NCI-H2196 (cell line): Measurements from ENCODE around the gene RIMKLA.

Experiments
- DNase-seq: peaks from one replicate; lab custom pipeline; 2025; ENCODE audit not compliant: unreplicated experiment; lab: John Stamatoyannopoulos, UW

RIMKLA gene

DNA sequence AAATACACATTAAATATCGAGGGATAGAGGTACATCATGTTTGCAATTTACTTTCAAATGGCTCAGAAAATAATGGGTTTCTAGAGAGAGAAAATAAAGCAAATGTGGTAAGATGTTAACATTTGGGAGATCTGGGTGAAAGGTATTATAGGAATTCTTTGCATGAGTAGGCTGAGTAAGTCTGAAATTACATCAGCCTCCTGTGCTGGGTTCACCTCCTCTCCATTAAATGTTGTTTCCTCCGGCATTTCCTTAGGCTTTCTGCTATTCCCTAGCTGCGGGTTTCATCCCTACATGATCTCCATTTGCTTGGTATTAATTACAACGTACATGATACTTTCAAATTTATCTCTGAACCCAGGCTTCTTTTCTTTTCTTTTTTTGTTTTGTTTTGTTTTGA, 43.6 kb downstream of the RIMKLA start:
- DNase-seq = no peak

DNA sequence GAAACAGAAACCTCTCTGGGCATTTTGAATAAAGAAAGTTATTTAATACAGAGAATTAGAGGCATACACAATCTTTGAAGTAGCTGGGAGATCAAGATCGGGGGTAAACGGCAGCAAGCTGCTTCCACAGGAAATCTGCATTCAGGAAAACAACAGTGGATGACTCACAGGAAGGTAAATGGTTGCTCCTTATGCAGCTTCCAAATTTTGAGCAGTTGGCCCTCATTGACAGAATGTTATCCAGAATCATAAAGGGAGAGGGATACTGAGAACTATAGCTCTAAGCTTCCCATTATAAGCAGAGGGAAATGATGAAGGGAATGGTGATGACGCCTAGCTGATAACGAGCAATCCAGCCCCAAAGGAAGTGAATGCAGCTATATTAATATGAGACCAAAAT, 46.6 kb downstream of the RIMKLA start:
- no peak for DNase-seq

DNA sequence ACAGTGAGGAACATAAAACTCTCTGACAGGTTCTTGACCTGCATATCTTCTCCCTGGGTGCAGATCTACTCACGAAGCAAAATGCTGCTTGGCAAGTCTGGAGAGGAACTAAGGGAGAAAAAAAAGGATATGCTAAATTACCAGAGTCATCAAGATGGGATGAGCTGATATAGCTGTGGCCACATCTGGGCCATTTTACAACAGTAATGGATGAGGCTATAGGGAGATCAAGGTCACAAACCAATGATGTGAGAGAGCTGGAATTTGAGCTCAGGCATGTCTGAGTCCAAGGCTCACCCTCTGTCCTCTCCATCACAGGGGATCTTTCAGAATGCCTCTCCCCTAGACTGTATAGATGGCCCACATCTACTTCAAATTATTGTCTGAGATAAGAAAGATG, 49.0 kb downstream of the RIMKLA start:
- no peak for DNase-seq

DNA sequence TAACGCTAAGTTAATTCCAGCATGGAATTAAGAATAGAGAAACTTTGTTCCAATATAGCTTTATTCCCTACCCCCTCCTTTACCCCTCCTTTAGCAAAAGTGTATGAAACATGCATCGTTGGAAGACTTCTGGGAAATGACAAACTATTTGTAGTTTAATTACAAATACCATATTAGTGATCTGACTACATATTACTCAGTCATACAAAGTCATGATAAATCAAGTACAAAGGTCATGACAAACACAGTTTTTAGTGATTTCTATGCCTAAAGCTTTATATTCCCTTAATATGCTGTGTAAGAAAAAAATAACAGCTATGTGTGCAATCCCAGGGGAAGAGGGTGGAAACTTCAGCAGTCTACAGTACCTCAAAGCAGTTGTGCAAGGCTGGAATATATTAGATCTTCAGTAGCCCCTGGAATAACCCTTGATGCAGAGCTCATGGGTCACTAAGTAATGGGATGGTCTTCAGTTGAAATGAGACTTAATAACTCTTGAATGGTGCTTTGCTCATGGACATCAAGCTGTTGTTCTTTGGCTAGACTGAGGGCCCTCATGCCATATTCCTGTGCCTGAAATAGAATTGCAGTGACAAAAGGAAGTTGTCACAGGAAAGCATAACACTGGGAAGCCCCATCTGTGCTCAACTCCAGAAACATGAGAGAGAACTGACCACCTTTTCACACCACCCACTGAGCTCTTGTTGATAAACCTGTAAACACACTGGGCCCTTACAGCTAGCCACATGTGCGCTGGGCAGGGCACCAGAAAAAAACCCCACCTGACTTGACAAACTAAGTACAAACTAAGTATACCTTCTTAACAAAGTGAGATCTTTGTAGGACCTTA, 49.9 kb downstream of the RIMKLA start:
- DNase-seq = no peak

DNA sequence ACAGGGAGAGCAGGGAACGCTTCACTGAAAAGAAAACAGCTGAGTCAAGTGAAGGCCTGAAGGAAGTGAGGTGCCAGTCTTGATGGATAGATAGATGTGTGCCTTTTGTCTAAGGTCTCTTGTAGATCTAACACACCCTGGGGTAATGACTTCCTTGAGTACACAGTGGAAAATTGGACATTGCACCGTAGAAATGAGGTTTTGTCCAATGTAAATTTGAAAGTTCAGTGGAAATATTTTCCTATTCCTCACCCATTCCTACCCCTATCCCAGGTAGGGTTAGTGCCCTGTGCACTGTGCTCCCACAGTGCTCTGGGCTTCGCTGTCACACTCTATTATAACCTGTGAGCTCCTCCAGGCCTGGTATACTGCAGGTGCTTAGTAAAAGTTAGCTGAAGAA, 50.9 kb downstream of the RIMKLA start:
- no peak for DNase-seq

- no peak for DNase-seq
Measured at GRCh38 chr1:42432714-42433113, 52.1 kb downstream of the RIMKLA start.

- DNase-seq = no peak
Measured at GRCh38 chr1:42433369-42433768, 52.8 kb downstream of the RIMKLA start.

DNA sequence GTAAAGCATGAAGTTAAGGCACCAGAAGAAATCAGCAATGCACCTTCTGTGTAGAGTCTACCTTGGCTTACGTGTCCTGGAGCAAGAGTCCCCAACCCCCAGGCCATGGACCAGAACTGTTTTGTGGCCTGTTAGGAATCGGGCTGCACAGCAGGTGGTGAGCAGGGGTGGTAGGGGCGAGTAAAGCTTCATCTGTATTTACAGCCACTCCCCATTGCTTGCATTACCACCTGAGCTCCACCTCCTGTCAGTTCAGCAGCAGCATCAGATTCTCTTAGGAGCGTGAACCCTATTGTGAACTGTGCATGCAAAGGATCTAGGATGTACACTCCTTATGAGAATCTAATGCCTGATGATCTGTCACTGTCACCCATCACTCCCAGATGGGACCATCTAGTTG, 53.7 kb downstream of the RIMKLA start:
- no peak for DNase-seq

GRCh38 chr1:42439940-42440339, 59.3 kb downstream of the RIMKLA start:
- peak; percentile 11 for DNase-seq

DNA sequence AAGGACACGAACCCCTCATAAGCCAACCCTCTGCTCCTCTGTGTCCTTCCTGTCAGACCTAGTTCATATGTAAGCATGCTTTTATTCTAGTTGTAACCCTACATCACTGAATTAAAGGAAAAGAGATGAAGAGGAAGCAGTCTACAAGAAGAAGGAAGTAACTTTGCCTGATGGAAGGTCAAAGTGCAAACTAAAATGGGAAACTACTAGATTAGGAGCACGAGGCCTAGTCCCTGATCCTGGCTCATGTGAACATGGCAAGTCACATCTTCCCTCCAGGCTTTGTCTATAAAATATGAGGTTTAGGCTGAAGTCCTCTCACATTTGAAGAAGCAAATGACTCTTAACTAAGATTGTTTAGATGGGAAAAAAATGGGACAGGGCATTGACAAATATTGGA, 62.1 kb downstream of the RIMKLA start:
- DNase-seq = no peak

DNA sequence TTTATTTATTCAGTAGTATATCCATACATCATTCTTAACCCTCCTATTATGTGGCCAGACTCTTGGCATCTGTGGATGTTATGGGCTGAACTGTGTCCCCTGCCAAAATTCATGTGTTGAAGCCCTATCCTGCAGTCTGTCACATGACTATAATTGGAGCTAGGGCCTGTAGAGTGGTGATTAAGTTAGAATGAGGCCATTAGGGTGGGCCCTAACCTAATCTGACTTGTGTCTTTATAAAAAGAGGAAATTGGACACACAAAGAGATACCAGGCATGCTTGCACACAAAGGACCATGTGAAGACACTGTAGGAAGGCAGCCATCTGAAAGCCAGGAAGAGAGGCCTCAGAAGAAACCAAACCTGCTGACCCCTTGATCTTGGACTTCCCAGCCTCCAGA, 68.7 kb downstream of the RIMKLA start:
- no peak for DNase-seq

DNA sequence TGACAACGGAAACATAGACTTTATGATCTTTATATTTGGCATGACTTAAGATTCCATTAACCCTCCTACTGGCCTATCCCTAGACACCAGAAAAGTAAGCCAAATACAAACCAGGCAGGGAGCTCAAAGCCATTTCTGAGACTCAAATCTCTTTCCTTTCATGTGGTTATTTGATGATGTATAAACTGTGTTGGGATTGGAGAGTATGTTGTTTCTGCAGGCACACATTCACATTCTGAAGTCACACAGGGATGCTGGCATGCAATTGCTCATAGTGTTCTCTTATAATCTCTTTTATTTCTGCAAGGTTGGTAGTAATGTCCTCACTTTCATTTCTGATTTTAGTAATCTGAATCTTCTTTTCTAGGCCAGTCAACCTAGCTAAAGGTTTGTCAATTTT, 69.5 kb downstream of the RIMKLA start:
- DNase-seq = no peak

DNA sequence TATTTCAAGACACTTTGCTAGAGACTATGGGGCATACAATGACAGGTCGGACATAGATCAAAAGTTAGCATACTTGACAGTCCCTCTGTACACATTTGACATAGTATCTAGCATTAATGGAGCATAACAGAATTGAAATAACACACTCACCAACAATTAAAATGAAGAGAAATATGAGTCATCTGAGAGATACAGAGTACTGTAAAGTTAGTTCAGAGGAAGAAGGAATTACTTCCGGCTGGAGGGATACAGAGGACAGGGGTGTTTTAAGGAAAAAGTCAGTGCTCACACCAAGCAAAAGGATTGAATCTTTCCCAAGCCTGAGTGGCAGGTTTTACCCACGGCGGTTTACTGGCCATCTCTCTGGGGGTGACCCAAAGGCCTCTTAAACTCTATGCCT, 72.8 kb downstream of the RIMKLA start:
- no peak for DNase-seq

DNA sequence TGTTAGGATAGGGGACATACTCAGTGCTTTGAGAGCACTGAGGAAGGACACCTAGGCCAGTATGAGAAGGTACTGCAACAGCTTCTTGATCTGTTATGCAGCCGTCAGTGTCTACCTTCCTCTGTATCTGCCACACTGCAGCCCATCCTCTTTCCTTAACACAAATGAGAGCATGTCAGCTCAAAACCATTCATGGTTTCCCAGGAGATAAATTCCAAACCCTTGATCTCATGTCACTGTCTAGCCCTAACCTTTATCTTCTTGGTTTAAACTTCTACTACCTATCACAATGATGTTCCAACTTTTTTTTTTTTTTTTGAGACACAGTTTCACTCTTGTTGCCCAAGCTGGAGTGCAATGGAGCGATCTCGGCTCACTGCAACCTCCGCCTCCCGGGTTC, 73.8 kb downstream of the RIMKLA start:
- no peak for DNase-seq

DNA sequence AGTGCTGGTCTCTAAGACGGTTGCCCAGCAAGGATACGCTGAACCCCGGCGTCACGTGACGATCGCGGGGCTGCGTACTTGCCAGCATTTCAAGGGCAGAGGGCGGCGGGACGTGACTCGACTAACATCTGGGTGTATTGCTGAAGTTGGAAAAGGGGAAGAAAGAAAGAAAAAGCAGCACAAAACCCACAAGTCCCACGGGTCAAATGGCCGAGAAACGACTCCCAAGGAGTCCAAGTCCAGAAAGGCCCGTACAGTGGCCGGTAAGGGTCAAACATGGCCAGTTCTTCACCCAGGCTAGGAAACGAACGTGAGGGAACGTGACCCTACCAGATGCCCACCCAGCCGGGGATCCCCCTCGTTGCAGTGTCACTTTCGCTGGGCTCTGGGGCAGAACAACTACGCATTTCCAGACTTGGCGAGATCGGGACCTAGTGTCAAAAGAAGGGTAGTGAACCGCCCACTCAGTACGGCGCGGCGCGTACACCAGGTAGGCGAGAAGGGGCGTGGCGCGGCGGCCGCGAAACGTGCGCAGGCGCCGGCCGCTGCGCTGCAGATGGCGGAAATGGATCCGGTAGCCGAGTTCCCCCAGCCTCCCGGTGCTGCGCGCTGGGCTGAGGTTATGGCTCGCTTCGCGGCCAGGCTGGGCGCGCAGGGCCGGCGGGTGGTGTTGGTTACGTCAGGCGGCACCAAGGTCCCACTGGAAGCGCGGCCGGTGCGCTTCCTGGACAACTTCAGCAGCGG, 75.6 kb downstream of the RIMKLA start, which contains the start of the genes PPCS and ZMYND12:
PPCS (plus strand) TSS at position 534 of the 744 bp plus-strand sequence; CDS start at position 557, 23 bp downstream.
ZMYND12 (minus strand) TSS at position 13 of the 744 bp plus-strand sequence. CDS start 25 bp downstream, outside the sequence.
- DNase-seq = peak; percentile 92

GRCh38 chr1:42456754-42457089, 76.1 kb downstream of the RIMKLA start:
- peak; percentile 53 for DNase-seq

- no peak for DNase-seq
Measured at GRCh38 chr1:42461196-42461595, 80.6 kb downstream of the RIMKLA start.

DNA sequence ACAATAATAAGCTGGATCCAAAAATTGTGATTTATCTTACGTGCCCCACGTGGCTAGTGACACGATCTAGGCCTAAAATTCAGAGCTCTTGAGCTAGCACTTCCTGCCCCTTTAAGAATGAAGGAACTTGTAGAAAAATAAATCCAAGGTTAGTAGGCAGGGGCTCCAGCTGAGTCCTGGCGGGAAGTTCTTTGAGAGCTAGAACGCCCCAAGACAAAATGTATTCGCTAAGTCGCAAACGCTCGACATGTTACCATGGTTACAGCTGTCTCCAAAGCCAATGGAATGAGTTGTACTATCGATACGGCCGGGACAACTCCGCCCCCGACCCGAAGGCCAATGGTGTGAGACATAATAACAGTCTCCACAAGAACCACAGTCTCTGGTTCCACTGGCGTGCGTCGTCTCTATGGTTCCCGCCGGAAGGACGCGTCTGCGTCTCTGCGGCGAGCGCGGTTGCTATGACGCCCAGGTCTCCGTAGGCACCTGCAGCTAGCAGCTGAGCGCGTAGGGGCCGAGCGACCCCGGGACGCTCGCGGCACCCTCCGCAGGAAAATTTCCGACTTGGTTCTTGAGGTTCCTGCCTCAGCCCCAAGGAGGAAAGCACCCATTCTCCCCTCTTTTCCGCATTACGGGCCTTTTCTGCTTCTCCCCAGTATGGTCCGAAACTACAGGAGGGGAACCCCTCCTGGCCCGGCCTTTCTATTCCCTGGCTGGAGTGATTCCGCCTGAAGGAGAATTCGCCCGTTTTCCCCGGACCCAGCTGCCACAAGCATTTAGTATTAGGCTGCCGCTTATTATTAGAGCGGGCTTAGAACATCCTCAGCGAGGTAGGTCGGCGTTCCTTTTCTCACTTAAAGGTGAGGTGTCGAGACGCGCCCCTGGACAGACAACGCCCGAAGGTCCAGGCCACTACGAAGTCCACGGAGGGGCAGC, 82.5 kb downstream of the RIMKLA start, which contains the start of gene CCDC30:
CCDC30 (plus strand) TSS at position 459 of the 936 bp plus-strand sequence. CDS start 17,266 bp downstream, outside the sequence.
- peak; percentile 99 for DNase-seq

DNA sequence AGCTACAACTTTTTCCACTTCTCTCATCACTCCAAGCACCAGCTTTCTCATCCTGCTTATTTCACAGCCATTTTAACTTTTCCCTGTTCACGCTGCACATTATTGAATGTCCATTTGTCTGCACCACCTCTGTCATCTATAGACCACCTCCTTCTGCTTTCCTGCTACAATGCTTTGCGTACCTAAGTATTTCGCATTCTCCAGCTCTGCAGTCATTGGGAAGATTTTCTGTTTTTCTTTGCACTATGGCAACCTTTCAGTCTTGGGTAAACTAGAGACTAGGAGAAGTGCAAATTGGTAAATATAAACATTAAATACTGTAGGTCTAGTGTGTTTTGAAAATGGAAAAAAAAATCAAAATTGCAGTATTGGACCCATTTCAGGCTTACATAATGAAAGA, 83.3 kb downstream of the RIMKLA start:
- DNase-seq = no peak

GRCh38 chr1:42466030-42466429, 85.4 kb downstream of the RIMKLA start:
- no peak for DNase-seq

- no peak for DNase-seq
Measured at GRCh38 chr1:42469727-42470126, 89.1 kb downstream of the RIMKLA start.
